Measurements from ENCODE around the gene UBN2.

The UBN2 gene

GRCh38 chr7:139230774-139231512, at the start of gene UBN2:
Gene UBN2 (plus strand): TSS chr7:139231237. CDS start chr7:139231485, 248 bp downstream.
- TF ChIP-seq CTCF (IDR thresholded peaks at IDR 0.05; ENCODE audit: low read length, missing control alignments): no peak
- peak within 1 kb of the TSS; percentile 92 for H3K4me3 ChIP-seq (replicated peaks; ENCODE audit: low read depth, low read length)
- DNase-seq (ENCODE audit: low read depth): peak; percentile 98

- no peak for TF ChIP-seq CTCF (IDR thresholded peaks at IDR 0.05; ENCODE audit: low read length, missing control alignments)
- no peak overlapping the region for H3K4me3 ChIP-seq (replicated peaks; ENCODE audit: low read depth, low read length)
- no peak for DNase-seq (ENCODE audit: low read depth)
Observed at GRCh38 chr7:139181404-139181803, 49.6 kb upstream of the UBN2 start.

- TF ChIP-seq CTCF (IDR thresholded peaks at IDR 0.05; ENCODE audit: low read length, missing control alignments): no peak
- no peak overlapping the region for H3K4me3 ChIP-seq (replicated peaks; ENCODE audit: low read depth, low read length)
- no peak for DNase-seq (ENCODE audit: low read depth)
Observed at GRCh38 chr7:139182363-139182762, 48.7 kb upstream of the UBN2 start.

GRCh38 chr7:139183251-139183650, 47.8 kb upstream of the UBN2 start:
- no peak for TF ChIP-seq CTCF (IDR thresholded peaks at IDR 0.05; ENCODE audit: low read length, missing control alignments)
- DNase-seq (ENCODE audit: low read depth): no peak
- no peak overlapping the region for H3K4me3 ChIP-seq (replicated peaks; ENCODE audit: low read depth, low read length)

- TF ChIP-seq CTCF (IDR thresholded peaks at IDR 0.05; ENCODE audit: low read length, missing control alignments): no peak
Observed at GRCh38 chr7:139183878-139184338, 47.1 kb upstream of the UBN2 start.

GRCh38 chr7:139186146-139186545, 44.9 kb upstream of the UBN2 start:
- no peak for DNase-seq (ENCODE audit: low read depth)
- no peak for TF ChIP-seq CTCF (IDR thresholded peaks at IDR 0.05; ENCODE audit: low read length, missing control alignments)
- no peak overlapping the region for H3K4me3 ChIP-seq (replicated peaks; ENCODE audit: low read depth, low read length)

More at GRCh38 chr7:139183878-139184338, 47.1 kb upstream of the UBN2 start:
- DNase-seq (ENCODE audit: low read depth): no peak
- H3K4me3 ChIP-seq (replicated peaks; ENCODE audit: low read depth, low read length): no peak overlapping the region

GRCh38 chr7:139189357-139189756, 41.7 kb upstream of the UBN2 start:
- no peak for TF ChIP-seq CTCF (IDR thresholded peaks at IDR 0.05; ENCODE audit: low read length, missing control alignments)
- H3K4me3 ChIP-seq (replicated peaks; ENCODE audit: low read depth, low read length): no peak overlapping the region
- DNase-seq (ENCODE audit: low read depth): no peak
